HG02623 (cell line): ENCODE data around the gene PDF.

Experiments
- ATAC-seq: cut with Tn5 transposase; IDR thresholded peaks from one replicate; pipeline ENCODE4 v1.9.1; 2021; ENCODE audit warnings: moderate library complexity; ENCODE audit not compliant: unreplicated experiment

Gene PDF

GRCh38 chr16:69286941-69287713 lies 43.3 kb downstream of the PDF start:
- no peak for ATAC-seq

GRCh38 chr16:69285240-69285639 lies 45.1 kb downstream of the PDF start:
- ATAC-seq = no peak

GRCh38 chr16:69283851-69284250 lies 46.5 kb downstream of the PDF start:
- ATAC-seq = no peak

GRCh38 chr16:69277413-69277812 lies 53.0 kb downstream of the PDF start:
- ATAC-seq = no peak
